ES-I3 (cell line): ENCODE data around the gene DSC3.
"Not testable (repeated sequence)": the region's sequence is repeated elsewhere in the genome, so short reads cannot be mapped to it uniquely, and the experiment has no call there.

Experiments
- H3K36me3 ChIP-seq: 2 replicates; pipeline ENCODE4 v1.6.1; 2013; ENCODE audit warnings: mild to moderate bottlenecking, low read length, control low read depth, moderate library complexity; ENCODE audit not compliant: insufficient read depth
- H3K4me1 ChIP-seq: 2 replicates; pipeline ENCODE4 v1.6.1; 2013; ENCODE audit warnings: mild to moderate bottlenecking, control low read depth, low read length; ENCODE audit not compliant: insufficient read depth
- H3K9ac ChIP-seq: 2 replicates; pipeline ENCODE4 v1.6.1; 2013; ENCODE audit warnings: low read depth, mild to moderate bottlenecking, low read length, moderate library complexity
- H3K9me3 ChIP-seq: 2 replicates; pipeline ENCODE4 v1.6.1; 2013; ENCODE audit warnings: mild to moderate bottlenecking, low read length, moderate library complexity; ENCODE audit not compliant: control insufficient read depth, insufficient read depth

Gene DSC3

GRCh38 chr18:31015715-31016434 is 26.7 kb downstream of the DSC3 start:
- Histone ChIP-seq H3K4me1 (no peaks in the 10 kb centered on the region), H3K9me3 (no peaks in the 10 kb centered on the region; the same call in 1 of the 2 replicates), H3K9ac (no peak overlapping the region), H3K36me3 (no peaks in the 10 kb centered on the region)

- H3K9ac ChIP-seq, H3K4me1 ChIP-seq, H3K36me3 ChIP-seq, H3K9me3 ChIP-seq: not testable (repeated sequence)
These were observed 31.1 kb downstream of the DSC3 start for GRCh38 chr18:31011455-31011854.

- H3K9ac ChIP-seq: no peak overlapping the region
- no peaks in the 10 kb centered on the region for H3K4me1 ChIP-seq
- no peaks in the 10 kb centered on the region for H3K36me3 ChIP-seq
- H3K9me3 ChIP-seq: no peaks in the 10 kb centered on the region
These were observed 31.9 kb downstream of the DSC3 start for GRCh38 chr18:31010601-31011000.

GRCh38 chr18:30999887-31000628 is 42.5 kb downstream of the DSC3 start:
- peaks cover 12% of the 10 kb centered on the region; the same call in 1 of the 2 replicates for H3K4me1 ChIP-seq
- no peaks in the 10 kb centered on the region for H3K9me3 ChIP-seq
- H3K9ac ChIP-seq: no peak overlapping the region
- no peaks in the 10 kb centered on the region for H3K36me3 ChIP-seq

- no peak overlapping the region for H3K9ac ChIP-seq
- no peaks in the 10 kb centered on the region for H3K9me3 ChIP-seq
These were observed 43.4 kb downstream of the DSC3 start for GRCh38 chr18:30999186-30999585.

GRCh38 chr18:30997223-30997622 is 45.3 kb downstream of the DSC3 start:
- H3K36me3 ChIP-seq: no peaks in the 10 kb centered on the region
- H3K4me1 ChIP-seq: peaks cover 14% of the 10 kb centered on the region; the same call in 1 of the 2 replicates
- no peaks in the 10 kb centered on the region for H3K9me3 ChIP-seq
- no peak overlapping the region for H3K9ac ChIP-seq

More at GRCh38 chr18:30999186-30999585, 43.4 kb downstream of the DSC3 start:
- Histone ChIP-seq H3K4me1 (peaks cover 12% of the 10 kb centered on the region; the same call in 1 of the 2 replicates), H3K36me3 (no peaks in the 10 kb centered on the region)

- Histone ChIP-seq H3K4me1 (peaks cover 5% of the 10 kb centered on the region; the same call in 1 of the 2 replicates), H3K9ac (no peak overlapping the region), H3K9me3 (no peaks in the 10 kb centered on the region), H3K36me3 (no peaks in the 10 kb centered on the region)
These were observed 50.3 kb downstream of the DSC3 start for GRCh38 chr18:30992231-30992630.

- no peaks in the 10 kb centered on the region for H3K9me3 ChIP-seq
- H3K9ac ChIP-seq: no peak overlapping the region
- H3K36me3 ChIP-seq: no peaks in the 10 kb centered on the region
- peaks cover 3% of the 10 kb centered on the region; the same call in 1 of the 2 replicates for H3K4me1 ChIP-seq
These were observed 51.1 kb downstream of the DSC3 start for GRCh38 chr18:30991397-30991796.

GRCh38 chr18:30989141-30989540 is 53.4 kb downstream of the DSC3 start:
- Histone ChIP-seq H3K9ac (no peak overlapping the region), H3K36me3 (no peaks in the 10 kb centered on the region), H3K4me1 (peaks cover 3% of the 10 kb centered on the region; the same call in 1 of the 2 replicates), H3K9me3 (no peaks in the 10 kb centered on the region)

- peaks cover 3% of the 10 kb centered on the region; the same call in 1 of the 2 replicates for H3K4me1 ChIP-seq
- H3K36me3 ChIP-seq: no peaks in the 10 kb centered on the region
- no peaks in the 10 kb centered on the region for H3K9me3 ChIP-seq
- H3K9ac ChIP-seq: no peak overlapping the region
These were observed 54.1 kb downstream of the DSC3 start for GRCh38 chr18:30988440-30988839.

- H3K9me3 ChIP-seq: no peaks in the 10 kb centered on the region
- H3K9ac ChIP-seq: no peak overlapping the region
- H3K4me1 ChIP-seq: peaks cover under 1% of the 10 kb centered on the region; the same call in 1 of the 2 replicates
- no peaks in the 10 kb centered on the region for H3K36me3 ChIP-seq
These were observed 54.9 kb downstream of the DSC3 start for GRCh38 chr18:30987467-30988241.

GRCh38 chr18:30985753-30986152 is 56.8 kb downstream of the DSC3 start:
- Histone ChIP-seq H3K9ac (no peak overlapping the region), H3K4me1 (no peaks in the 10 kb centered on the region), H3K36me3 (no peaks in the 10 kb centered on the region), H3K9me3 (no peaks in the 10 kb centered on the region)

- Histone ChIP-seq H3K9me3 (no peaks in the 10 kb centered on the region), H3K9ac (no peak overlapping the region), H3K36me3 (no peaks in the 10 kb centered on the region), H3K4me1 (no peaks in the 10 kb centered on the region)
These were observed 60.1 kb downstream of the DSC3 start for GRCh38 chr18:30982285-30982992.

- H3K9me3 ChIP-seq, H3K9ac ChIP-seq, H3K4me1 ChIP-seq, H3K36me3 ChIP-seq: not testable (repeated sequence)
These were observed 64.5 kb downstream of the DSC3 start for GRCh38 chr18:30978091-30978490.
